DMS53 treated with DMSO at 0.1 percent for 48 hours (cell line): Measurements from ENCODE around the gene FAM20C.
"Not testable (repeated sequence)": the region's sequence is repeated elsewhere in the genome, so short reads cannot be mapped to it uniquely, and the experiment has no call there.

Experiments used
- DNase-seq: peaks from one replicate; lab custom pipeline; 2025; ENCODE audit not compliant: unreplicated experiment; lab: John Stamatoyannopoulos, UW

Gene FAM20C

DNA sequence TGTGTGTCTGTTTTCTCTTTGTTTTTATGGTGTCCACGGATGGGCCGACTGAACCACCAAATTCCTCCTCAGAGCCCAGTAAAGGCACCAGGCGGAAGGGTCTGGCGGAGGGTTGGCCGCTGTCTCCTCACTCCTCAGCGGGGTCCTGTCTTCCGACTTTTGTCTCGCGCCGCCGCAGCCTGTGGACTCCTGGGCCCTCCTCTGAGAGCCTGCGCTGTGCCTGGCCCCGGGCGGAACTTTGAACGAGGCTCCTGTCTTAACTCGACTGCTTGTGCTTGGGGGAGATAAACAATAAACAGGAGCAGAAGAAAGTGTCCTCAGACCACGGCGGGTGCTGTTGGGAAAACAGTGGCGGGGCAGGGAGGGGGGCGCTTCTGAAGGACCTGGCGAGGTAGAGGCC, 2.2 kb upstream of the FAM20C start:
- no peak for DNase-seq

GRCh38 chr7:191105-191980, 1.0 kb upstream of the FAM20C start:
- DNase-seq = no peak

- DNase-seq = no peak
Measured at GRCh38 chr7:192701-193480, 520 bp downstream of the FAM20C start.

- DNase-seq = no peak
Measured at GRCh38 chr7:193481-194251, 1.3 kb downstream of the FAM20C start.

DNA sequence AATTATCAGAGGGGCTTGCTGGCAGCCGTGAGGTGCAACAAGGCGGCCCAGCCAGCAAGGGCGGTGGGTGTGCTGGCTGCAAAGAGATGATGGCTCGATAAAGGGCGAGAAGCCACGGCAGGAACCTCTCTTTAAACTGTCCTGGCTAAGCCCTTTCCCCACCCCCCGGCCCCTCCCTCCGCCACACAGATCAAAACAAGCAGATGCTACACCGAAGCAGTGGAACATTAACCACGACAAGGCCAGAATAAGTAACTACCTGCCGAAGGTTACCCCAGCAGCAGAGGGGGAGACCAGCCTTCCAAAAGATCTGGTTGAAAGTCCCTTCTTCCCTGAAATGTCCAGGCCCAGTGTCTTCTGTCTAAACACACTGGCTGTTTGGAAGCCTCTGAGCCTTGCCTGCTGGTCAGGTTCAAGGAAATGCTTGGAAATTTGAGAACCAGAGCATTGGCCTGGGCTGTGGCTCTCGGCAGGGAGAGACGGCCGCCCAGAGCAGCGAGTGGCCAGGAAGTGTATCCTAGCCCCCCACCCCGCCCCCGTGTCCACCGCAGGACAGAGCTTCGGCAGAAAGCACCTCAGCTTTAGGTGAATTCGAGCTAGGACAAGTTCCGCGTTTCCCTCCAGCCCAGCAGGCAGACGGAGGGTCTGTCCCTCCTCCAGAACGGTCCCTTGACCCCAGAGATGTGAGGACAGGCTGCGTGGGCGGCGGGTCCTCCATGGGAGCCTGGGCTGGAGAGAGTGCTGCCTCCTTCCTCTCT, 2.1 kb downstream of the FAM20C start:
- no peak for DNase-seq

DNA sequence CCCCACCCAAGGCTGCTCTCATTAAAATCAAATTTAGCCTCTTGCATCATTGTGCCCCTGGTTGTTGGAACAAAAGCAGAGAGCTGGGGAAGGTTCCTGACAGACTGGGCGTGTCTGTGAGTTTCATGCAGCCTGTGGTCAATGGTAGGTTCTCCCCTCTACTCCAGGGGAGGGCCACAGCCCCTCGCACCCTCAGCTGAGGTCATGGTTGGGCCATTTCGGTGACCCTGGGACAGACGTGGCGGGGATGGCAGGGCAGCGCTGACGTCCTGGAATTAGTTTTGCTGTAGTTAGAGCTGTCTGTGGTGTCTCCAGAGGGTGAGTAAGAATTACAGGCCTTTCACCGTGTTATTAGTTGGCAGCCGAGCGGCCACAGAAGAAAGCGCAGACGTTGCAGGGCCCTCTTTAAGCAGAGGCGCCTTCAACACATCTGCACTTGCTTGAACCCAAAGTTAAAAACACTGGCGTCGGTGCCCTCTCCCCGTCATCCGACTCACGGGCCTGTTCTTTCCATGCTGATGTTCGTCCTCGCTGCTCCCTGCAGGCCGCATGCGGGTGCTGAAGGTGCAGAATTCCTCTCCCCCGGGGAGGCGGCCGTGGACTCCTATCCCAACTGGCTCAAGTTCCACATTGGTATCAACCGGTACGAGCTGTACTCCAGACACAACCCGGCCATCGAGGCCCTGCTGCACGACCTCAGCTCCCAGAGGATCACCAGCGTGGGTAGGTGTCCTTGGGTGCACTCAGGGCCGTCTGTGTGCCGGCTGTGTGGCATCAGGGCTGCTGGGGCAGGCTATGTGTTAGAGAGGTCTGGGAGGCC, 2.8 kb downstream of the FAM20C start:
- DNase-seq = no peak

DNA sequence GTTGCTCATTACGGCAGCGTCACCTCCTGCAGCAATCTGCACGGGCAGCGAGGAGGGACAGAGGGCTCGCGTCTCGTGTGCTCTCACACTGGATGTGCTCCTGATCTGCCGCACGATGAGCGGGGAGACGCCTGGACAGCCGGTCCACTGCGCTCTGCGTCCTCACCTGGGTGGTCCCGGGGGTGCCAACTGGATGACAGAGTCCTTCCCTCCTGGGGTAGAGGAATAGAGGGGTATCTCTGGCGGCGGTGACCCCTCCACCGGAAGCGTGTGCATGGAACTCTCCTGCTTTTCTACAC, 3.4 kb downstream of the FAM20C start:
- DNase-seq = no peak

DNA sequence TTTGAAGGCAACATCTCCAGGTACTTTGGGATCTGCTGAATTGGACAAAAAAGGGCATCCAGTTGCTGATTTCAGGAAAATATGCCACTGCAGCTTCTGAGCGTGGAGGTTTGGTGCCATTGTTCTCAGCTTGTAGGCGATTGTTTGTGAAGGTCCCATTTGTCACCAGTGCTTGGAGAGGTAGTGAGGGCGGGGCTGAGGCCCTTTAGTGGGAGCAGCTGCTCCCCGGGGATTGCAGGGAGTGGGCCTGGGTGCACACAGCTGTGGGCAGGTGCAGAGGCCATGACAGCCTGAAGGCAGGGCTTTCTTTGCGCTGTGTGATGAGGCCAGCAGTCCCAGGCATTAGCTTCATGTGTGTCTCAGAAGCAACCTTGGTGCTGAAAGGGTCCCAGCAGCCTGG, 3.9 kb downstream of the FAM20C start:
- DNase-seq = no peak

DNA sequence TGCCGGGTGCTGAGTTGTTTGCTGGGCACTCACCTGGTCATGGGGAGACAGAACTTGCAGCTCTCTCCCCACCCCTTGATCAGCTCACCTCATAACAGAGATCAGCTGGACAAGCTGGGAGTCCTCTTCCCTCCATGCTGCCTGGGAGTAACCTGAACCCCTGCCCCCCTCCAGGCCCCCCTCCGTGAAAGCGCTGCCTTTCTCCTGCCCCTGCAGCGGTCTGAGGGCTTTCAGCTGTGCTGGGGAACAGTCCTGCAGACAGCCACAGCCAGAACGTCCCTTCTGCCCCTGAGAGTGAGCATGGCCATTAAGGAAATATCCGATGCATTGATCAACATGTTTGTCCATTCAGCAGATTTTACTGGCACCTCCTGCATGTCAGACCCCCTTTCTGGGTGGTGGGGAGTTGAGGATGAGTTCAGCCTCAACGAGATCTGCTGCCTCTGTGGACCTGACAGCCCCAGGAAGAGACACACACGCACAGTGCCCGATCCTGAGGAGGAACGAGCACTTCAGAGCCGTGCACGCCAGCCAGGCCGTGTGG, 4.5 kb downstream of the FAM20C start:
- DNase-seq = no peak

DNA sequence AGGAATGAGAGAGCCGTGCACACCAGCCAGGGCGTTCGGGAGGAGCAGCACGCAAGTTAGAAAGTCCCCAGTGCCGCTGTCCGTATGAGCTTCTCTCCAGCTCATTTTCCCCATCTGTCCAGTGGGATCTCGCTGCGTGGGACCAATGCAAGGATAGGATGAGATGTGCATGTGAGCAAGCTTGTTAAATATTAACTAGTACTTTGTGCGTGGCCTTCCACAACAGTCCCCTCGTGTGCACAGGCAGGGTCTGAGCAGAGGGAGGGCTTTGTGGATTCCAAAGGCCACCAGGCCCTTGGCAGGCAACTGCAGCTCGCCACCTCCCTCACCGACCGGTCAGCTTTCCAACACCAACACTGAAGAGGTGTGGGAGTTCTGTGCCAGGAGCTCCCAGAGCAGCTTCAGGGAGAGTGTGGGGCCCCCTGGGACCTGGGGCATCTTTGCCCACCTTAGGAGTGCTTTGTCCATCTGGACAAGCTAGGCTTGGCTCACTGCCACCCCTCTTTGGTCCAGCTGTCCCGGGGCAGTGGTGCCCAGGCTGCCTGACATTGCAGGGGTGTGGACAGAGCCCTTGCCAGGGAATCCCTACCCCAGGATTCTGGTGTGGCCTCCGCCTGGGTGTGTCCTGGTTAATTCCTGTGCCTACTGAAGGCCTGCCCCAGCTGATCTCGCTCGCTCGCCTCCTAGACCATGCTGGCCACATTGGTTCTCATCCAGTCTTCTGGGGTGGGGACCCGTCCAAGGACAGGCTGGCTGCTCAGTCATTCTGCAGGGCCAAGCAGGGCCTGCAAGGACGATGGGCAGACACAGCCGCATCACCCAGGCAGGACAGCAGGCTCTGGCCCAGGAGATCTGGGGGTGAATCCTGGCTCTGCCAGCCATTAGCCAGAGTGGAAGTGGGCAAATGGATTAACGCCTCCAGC, 5.3 kb downstream of the FAM20C start:
- no peak for DNase-seq

DNA sequence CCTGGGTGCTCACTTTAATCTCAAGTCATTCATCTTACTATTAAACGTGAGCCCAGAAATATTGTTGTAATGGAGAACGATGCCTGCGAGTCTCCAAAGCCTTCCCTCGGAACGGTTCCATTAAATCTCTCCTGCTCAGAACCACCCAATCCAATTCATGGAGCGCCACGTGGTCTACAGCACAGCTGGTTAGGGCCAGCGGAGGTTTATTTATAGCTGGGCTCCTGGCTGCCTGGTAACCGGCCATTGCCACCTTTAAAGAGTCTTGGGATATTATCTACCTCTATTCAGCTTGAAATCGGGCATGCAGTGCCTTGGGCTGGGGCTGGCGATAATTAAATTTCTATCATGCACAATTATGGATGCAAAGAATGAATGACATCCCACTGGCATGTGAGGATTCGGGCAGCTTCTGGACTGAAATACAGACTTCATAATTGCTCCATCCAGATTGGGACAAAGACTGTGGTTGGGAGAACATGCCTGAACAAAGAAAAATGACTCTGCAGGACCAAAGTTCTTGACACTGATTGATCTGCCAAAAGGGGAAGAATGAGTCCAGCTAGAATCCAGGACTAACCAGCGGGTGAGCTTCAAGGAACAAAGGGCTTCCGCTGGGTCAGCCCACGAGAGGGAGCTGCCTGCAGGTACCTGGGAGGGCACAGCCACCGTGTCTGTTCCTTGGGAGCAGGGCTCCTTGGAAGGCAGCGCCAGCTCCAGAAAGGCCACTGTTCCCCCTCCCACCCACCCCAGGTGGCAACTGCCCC, 7.3 kb downstream of the FAM20C start:
- DNase-seq = no peak

GRCh38 chr7:200290-200689, 7.9 kb downstream of the FAM20C start:
- no peak for DNase-seq

DNA sequence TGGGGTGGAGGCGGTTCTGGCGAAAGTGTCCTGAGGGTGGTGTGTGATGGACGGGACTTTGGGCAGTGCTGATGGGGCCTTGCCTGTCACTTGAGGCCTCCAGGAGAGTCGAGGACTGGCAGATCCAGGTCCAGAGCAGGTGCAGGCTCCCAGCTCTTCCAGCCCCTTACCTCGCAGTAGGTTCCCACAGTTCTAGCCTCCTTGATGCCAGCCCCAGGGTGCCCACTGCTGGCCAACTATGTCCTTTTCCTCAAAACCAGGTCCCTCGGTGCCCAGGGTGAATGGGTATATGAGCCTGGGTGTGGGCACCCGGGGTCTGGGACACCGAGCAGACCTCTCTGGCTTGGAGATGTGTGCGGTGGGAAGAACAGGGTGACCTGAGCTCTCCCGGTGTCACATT, 8.3 kb downstream of the FAM20C start:
- DNase-seq = no peak

GRCh38 chr7:204326-204725, 12.0 kb downstream of the FAM20C start:
- DNase-seq = no peak

GRCh38 chr7:205115-206010, 13.0 kb downstream of the FAM20C start:
- DNase-seq = no peak

GRCh38 chr7:206351-206750, 14.0 kb downstream of the FAM20C start:
- DNase-seq = not testable (repeated sequence)
